Esophagus muscularis mucosa (tissue), 3 donors: ENCODE data around the gene IL17B.

Source experiments
- CTCF ChIP-seq, 3 experiments: fragments of 200-600 bp in 2 of 3; fragments of 450-650 bp in 1 of 3; sonication (generic) in 2 of 3; IDR thresholded peaks; one replicate each; pipeline ENCODE4 v1.5.1; 2017 to 2019; ENCODE audit warnings: antibody characterized with exemption in 3 of 3, mild to moderate bottlenecking in 2 of 3, moderate library complexity in 1 of 3
- POLR2A ChIP-seq: fragments of 450-650 bp; IDR thresholded peaks from one replicate; pipeline ENCODE4 v1.6.1; 2017; ENCODE audit warnings: antibody characterized with exemption, moderate library complexity, mild to moderate bottlenecking, low read depth

GRCh38 chr5:149367249-149367971 is 11.7 kb downstream of the IL17B start:
- TF ChIP-seq POLR2A: no peak
- TF ChIP-seq CTCF (IDR thresholded peaks at IDR 0.05): peak; percentile 74 to 87 (median 77)
